Sigmoid colon (tissue), 3 donors: Measurements from ENCODE around the gene LPP.

ENCODE experiments used
- CTCF ChIP-seq, 4 experiments: fragments of 450-650 bp in 3 of 4; fragments of 200-600 bp in 1 of 4; IDR thresholded peaks; one replicate each; pipeline ENCODE4 v1.5.1; 2016 to 2019; ENCODE audit warnings: antibody characterized with exemption in 4 of 4, mild to moderate bottlenecking in 3 of 4, moderate library complexity in 2 of 4
- POLR2A ChIP-seq, 2 donors: fragments of 450-650 bp; IDR thresholded peaks; one replicate each; pipeline ENCODE4 v1.6.1; 2016; ENCODE audit warnings: antibody characterized with exemption in 2 of 2, mild to moderate bottlenecking in 2 of 2, moderate library complexity in 2 of 2

- TF ChIP-seq CTCF (IDR thresholded peaks at IDR 0.05) (no peak), POLR2A (IDR thresholded peaks at IDR 0.05) (no peak)
These were observed 663.9 kb downstream of the LPP start for GRCh38 chr3:188817935-188818269.
